K562 (cell line): ENCODE measurements around the gene SIGLEC11. TPM values are rescaled to one million over a fixed set of nuclear protein-coding genes. Genes with fewer than 3 reads are reported as not detected.
A peak's percentile ranks its signal among the peaks of the same experiment; 100 is the strongest.

Source experiments
- COPS2 ChIP-seq: fragments of 450-650 bp; conservative IDR thresholded peaks from 2 replicates; pipeline ENCODE4 v1.6.1; 2016; ENCODE audit warnings: mild to moderate bottlenecking, moderate library complexity
- JUND ChIP-seq, 2 experiments: IDR thresholded peaks; 2 replicates in 1 of 2; 3 replicates in 1 of 2; pipeline ENCODE4 v1.6.1; 2011; ENCODE audit warnings: borderline replicate concordance in 2 of 2, low read depth in 2 of 2, low read length in 2 of 2, improper control_type of control experiment in 1 of 2, missing biosample characterization in 1 of 2, missing genetic modification characterization in 1 of 2, missing genetic modification reagents in 1 of 2
- MEF2A ChIP-seq: IDR thresholded peaks from 2 replicates; pipeline ENCODE4 v1.6.1; 2011; ENCODE audit warnings: low read depth, mild to moderate bottlenecking, low read length, moderate library complexity; ENCODE audit not compliant: control insufficient read depth
- MEF2D ChIP-seq: conservative IDR thresholded peaks from 2 replicates; pipeline ENCODE4 v1.6.1; 2016; ENCODE audit warnings: low read depth, missing genetic modification characterization, missing compliant biosample characterization
- RBM22 ChIP-seq: fragments of 200-400 bp; formaldehyde crosslinking; IDR thresholded peaks from 2 replicates; pipeline ENCODE4 v1.6.1; 2018; ENCODE audit warnings: low read length, low read depth; ENCODE audit not compliant: poor library complexity, severe bottlenecking
- ZNF140 ChIP-seq: fragments of 250-450 bp; sonication (Bioruptor Pico); IDR thresholded peaks from 2 replicates; pipeline ENCODE4 v1.8.0; 2021; ENCODE audit warnings: moderate library complexity, mild to moderate bottlenecking, inconsistent platforms
- ZNF384 ChIP-seq: IDR thresholded peaks from 2 replicates; pipeline ENCODE4 v1.6.1; 2012; ENCODE audit warnings: low read depth, low read length, improper control_type of control experiment
- polyA plus RNA-seq, 8 experiments: library from polyadenylated mRNA; depleted of rRNA in 4 of 8; stranded (reverse) in 5 of 8; unstranded in 3 of 8; fragments of >200 nt; fragmentation: Nextera tagmentation in 2 of 8; fragmentation: Illumina TruSeq in 1 of 8; extraction: Ambion mirVana in 2 of 8; extraction: Trizol in 1 of 8; gene quantifications; 2 replicates each; pipeline versions ENCODE4 v1.2.1 to v1.2.3, GENCODE V29; 2011 to 2014; ENCODE audit warnings: inconsistent platforms in 1 of 8, missing spikeins in 1 of 8
- total RNA-seq, 7 experiments: library from RNA; depleted of rRNA in 6 of 7; stranded (reverse); fragments of >200 nt in 6 of 7; fragmentation: Illumina TruSeq in 2 of 7; extraction: Trizol in 2 of 7; gene quantifications; 2 replicates each; pipeline versions ENCODE4 v1.2.1 to v1.2.3, GENCODE V29; 2011 to 2021; ENCODE audit warnings: low replicate concordance in 1 of 7
- TF ChIP-seq, protein P1 (sequence below): sonication (generic); formaldehyde crosslinking; IDR thresholded peaks from 2 replicates; pipeline ENCODE4 v1.8.0; 2022; ENCODE audit warnings: missing genetic modification reagents, mild to moderate bottlenecking, borderline replicate concordance
- TF ChIP-seq, protein P2 (sequence below): fragments of 250-450 bp; sonication (Bioruptor Pico); IDR thresholded peaks from 2 replicates; pipeline ENCODE4 v1.4.0; 2020
- TF ChIP-seq, protein P3 (sequence below): fragments of 450-650 bp; formaldehyde crosslinking; IDR thresholded peaks from 2 replicates; pipeline ENCODE4 v1.4.0; 2020; ENCODE audit warnings: mild to moderate bottlenecking, moderate library complexity
- TF ChIP-seq, protein P4 (sequence below): fragments of 200-800 bp; sonication (Bioruptor generic); IDR thresholded peaks from 2 replicates; pipeline ENCODE4 v1.6.1; 2017; ENCODE audit warnings: missing genetic modification characterization, missing compliant biosample characterization

SIGLEC11 gene
- total and polyA plus RNA-seq, 9 of the 15 experiments (the other 6 are each of a cell fraction or from before 2014, with no cell fraction given): not detected

DNA sequence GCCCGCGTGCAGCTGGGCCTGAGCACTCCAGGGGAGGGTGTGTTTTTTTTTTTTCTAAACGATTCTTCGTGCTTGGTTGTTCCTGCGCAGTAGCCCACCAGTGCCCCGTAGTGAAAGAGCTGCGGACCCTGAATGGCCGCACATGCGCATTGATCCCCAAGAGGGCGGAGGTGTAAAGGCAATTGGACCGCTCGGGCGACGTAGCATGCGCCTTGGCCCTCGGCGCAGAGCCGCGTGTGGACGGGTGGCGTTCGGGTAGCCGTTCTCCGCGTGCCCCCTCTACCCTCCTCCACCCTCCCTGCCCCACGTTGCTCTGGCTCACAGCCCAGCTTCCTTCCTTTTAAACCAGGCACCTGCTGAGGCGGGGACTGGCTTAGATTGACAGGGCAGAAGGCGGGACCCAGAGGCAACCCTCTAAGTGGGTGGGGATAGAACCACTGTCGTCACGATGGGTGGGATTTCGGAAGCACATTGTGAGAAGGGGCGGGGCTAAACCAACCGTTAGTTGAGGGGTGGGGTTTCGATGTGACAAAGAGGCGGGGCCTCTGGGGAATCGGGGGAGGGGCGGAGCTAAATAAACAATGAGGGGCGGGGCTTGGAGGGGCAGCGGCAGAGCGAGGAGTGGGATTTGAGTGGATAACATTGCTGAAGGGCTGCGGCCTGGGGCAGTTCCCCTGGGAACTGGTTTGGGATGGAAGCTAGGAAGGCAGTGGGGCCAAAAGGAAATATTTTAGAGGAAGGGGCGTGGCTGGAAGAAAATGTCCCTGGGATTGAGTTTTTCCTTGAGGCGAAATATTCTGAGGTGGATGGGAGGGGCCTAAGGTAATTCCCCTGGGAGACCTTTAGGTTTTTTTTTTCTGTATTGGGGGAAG, 31.1 kb downstream of the SIGLEC11 start (continued):
- TF ChIP-seq, protein P1, sequence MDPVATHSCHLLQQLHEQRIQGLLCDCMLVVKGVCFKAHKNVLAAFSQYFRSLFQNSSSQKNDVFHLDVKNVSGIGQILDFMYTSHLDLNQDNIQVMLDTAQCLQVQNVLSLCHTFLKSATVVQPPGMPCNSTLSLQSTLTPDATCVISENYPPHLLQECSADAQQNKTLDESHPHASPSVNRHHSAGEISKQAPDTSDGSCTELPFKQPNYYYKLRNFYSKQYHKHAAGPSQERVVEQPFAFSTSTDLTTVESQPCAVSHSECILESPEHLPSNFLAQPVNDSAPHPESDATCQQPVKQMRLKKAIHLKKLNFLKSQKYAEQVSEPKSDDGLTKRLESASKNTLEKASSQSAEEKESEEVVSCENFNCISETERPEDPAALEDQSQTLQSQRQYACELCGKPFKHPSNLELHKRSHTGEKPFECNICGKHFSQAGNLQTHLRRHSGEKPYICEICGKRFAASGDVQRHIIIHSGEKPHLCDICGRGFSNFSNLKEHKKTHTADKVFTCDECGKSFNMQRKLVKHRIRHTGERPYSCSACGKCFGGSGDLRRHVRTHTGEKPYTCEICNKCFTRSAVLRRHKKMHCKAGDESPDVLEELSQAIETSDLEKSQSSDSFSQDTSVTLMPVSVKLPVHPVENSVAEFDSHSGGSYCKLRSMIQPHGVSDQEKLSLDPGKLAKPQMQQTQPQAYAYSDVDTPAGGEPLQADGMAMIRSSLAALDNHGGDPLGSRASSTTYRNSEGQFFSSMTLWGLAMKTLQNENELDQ (CRISPR knock-in tag): 0 out of 2 replicates have a peak, but pooled peaks have one; percentile 8
- TF ChIP-seq, protein P2, sequence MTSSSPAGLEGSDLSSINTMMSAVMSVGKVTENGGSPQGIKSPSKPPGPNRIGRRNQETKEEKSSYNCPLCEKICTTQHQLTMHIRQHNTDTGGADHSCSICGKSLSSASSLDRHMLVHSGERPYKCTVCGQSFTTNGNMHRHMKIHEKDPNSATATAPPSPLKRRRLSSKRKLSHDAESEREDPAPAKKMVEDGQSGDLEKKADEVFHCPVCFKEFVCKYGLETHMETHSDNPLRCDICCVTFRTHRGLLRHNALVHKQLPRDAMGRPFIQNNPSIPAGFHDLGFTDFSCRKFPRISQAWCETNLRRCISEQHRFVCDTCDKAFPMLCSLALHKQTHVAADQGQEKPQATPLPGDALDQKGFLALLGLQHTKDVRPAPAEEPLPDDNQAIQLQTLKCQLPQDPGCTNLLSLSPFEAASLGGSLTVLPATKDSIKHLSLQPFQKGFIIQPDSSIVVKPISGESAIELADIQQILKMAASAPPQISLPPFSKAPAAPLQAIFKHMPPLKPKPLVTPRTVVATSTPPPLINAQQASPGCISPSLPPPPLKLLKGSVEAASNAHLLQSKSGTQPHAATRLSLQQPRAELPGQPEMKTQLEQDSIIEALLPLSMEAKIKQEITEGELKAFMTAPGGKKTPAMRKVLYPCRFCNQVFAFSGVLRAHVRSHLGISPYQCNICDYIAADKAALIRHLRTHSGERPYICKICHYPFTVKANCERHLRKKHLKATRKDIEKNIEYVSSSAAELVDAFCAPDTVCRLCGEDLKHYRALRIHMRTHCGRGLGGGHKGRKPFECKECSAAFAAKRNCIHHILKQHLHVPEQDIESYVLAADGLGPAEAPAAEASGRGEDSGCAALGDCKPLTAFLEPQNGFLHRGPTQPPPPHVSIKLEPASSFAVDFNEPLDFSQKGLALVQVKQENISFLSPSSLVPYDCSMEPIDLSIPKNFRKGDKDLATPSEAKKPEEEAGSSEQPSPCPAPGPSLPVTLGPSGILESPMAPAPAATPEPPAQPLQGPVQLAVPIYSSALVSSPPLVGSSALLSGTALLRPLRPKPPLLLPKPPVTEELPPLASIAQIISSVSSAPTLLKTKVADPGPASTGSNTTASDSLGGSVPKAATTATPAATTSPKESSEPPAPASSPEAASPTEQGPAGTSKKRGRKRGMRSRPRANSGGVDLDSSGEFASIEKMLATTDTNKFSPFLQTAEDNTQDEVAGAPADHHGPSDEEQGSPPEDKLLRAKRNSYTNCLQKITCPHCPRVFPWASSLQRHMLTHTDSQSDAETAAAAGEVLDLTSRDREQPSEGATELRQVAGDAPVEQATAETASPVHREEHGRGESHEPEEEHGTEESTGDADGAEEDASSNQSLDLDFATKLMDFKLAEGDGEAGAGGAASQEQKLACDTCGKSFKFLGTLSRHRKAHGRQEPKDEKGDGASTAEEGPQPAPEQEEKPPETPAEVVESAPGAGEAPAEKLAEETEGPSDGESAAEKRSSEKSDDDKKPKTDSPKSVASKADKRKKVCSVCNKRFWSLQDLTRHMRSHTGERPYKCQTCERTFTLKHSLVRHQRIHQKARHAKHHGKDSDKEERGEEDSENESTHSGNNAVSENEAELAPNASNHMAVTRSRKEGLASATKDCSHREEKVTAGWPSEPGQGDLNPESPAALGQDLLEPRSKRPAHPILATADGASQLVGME (CRISPR knock-in tag): no peak
- TF ChIP-seq, protein P3, sequence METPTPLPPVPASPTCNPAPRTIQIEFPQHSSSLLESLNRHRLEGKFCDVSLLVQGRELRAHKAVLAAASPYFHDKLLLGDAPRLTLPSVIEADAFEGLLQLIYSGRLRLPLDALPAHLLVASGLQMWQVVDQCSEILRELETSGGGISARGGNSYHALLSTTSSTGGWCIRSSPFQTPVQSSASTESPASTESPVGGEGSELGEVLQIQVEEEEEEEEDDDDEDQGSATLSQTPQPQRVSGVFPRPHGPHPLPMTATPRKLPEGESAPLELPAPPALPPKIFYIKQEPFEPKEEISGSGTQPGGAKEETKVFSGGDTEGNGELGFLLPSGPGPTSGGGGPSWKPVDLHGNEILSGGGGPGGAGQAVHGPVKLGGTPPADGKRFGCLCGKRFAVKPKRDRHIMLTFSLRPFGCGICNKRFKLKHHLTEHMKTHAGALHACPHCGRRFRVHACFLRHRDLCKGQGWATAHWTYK (CRISPR knock-in tag): peak; percentile 80; the same call in 1 of the 2 replicates
- TF ChIP-seq MEF2D (tag): 0 out of 2 replicates have a peak, but pooled peaks have one; percentile 11
- TF ChIP-seq, protein P4, sequence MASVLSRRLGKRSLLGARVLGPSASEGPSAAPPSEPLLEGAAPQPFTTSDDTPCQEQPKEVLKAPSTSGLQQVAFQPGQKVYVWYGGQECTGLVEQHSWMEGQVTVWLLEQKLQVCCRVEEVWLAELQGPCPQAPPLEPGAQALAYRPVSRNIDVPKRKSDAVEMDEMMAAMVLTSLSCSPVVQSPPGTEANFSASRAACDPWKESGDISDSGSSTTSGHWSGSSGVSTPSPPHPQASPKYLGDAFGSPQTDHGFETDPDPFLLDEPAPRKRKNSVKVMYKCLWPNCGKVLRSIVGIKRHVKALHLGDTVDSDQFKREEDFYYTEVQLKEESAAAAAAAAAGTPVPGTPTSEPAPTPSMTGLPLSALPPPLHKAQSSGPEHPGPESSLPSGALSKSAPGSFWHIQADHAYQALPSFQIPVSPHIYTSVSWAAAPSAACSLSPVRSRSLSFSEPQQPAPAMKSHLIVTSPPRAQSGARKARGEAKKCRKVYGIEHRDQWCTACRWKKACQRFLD (CRISPR knock-in tag): peak; percentile 28; the same call in 1 of the 2 replicates
- peak; percentile 93 for TF ChIP-seq RBM22
- no peak for TF ChIP-seq MEF2A
- peak; percentile 8; the same call in 1 of the 2 replicates for TF ChIP-seq ZNF384
- no peak for TF ChIP-seq COPS2
- TF ChIP-seq ZNF140: no peak
- TF ChIP-seq JUND (IDR thresholded peaks at IDR 0.05; ENCODE audit: borderline replicate concordance, low read depth, low read length): peak; percentile 30; the same call in 1 of the 2 replicates
- TF ChIP-seq JUND (tag; IDR thresholded peaks at IDR 0.05; ENCODE audit: borderline replicate concordance, low read depth, low read length): no peak
